Activated CD4-positive, alpha-beta T cell treated with anti-CD3 and anti-CD28 coated beads, Interleukin-2, amount 50 U/mL, for 48 hours (primary cell): ENCODE results near the gene SLC7A5.
A peak's percentile ranks its signal among the peaks of the same experiment; 100 is the strongest.
"Not testable (repeated sequence)": the region's sequence is repeated elsewhere in the genome, so short reads cannot be mapped to it uniquely, and the experiment has no call there.

Source experiments
- DNase-seq, 2 experiments: peaks; one replicate each; pipeline ENCODE4 v3.0.0-alpha.2; 2020

The SLC7A5 gene

GRCh38 chr16:87887931-87888330 lies 18.6 kb upstream of the SLC7A5 start:
- DNase-seq = not testable (repeated sequence)

GRCh38 chr16:87885371-87885967 lies 16.2 kb upstream of the SLC7A5 start:
- DNase-seq = not testable (repeated sequence)

- DNase-seq = no peak
These were observed 13.2 kb upstream of the SLC7A5 start for GRCh38 chr16:87882436-87883019.

GRCh38 chr16:87881324-87882200 lies 12.3 kb upstream of the SLC7A5 start:
- no peak for DNase-seq

- DNase-seq = no peak
These were observed 10.9 kb upstream of the SLC7A5 start for GRCh38 chr16:87880117-87880696.

GRCh38 chr16:87879411-87880013 lies 10.2 kb upstream of the SLC7A5 start:
- DNase-seq = not testable (repeated sequence)

- no peak for DNase-seq
These were observed 9.4 kb upstream of the SLC7A5 start for GRCh38 chr16:87878704-87879103.

- no peak for DNase-seq
These were observed 8.7 kb upstream of the SLC7A5 start for GRCh38 chr16:87877942-87878507.

- DNase-seq = peak; percentile 83 to 87
These were observed 5.5 kb upstream of the SLC7A5 start for GRCh38 chr16:87874639-87875427.

- DNase-seq = not testable (repeated sequence)
These were observed 1.3 kb upstream of the SLC7A5 start for GRCh38 chr16:87870418-87871291.

GRCh38 chr16:87869879-87870417 lies 641 bp upstream of the SLC7A5 start:
- not testable (repeated sequence) for DNase-seq

- DNase-seq = peak; percentile 81 to 85
These were observed 865 bp downstream of the SLC7A5 start for GRCh38 chr16:87868254-87869029.

- DNase-seq = peak; percentile 69 to 80
These were observed 3.3 kb downstream of the SLC7A5 start for GRCh38 chr16:87865902-87866555.

- DNase-seq = no peak
These were observed 4.8 kb downstream of the SLC7A5 start for GRCh38 chr16:87864331-87864989.

- not testable (repeated sequence) for DNase-seq
These were observed 6.0 kb downstream of the SLC7A5 start for GRCh38 chr16:87863327-87863635.

GRCh38 chr16:87862597-87863326 lies 6.5 kb downstream of the SLC7A5 start:
- not testable (repeated sequence) for DNase-seq

- DNase-seq = not testable (repeated sequence)
These were observed 7.8 kb downstream of the SLC7A5 start for GRCh38 chr16:87861300-87862099.
